Stimulated activated CD4-positive, alpha-beta T cell treated with anti-CD3 and anti-CD28 coated beads, Interleukin-12 subunit alpha, Interleukin-12 subunit beta, amount 100 ng/mL, for 24 hours (primary cell): ENCODE measurements around the gene LYPD5.

Source experiments
- DNase-seq, 2 experiments: peaks; one replicate each; pipeline ENCODE4 v3.0.0-alpha.2; 2020; ENCODE audit warnings: low read depth in 2 of 2

Gene LYPD5

DNA sequence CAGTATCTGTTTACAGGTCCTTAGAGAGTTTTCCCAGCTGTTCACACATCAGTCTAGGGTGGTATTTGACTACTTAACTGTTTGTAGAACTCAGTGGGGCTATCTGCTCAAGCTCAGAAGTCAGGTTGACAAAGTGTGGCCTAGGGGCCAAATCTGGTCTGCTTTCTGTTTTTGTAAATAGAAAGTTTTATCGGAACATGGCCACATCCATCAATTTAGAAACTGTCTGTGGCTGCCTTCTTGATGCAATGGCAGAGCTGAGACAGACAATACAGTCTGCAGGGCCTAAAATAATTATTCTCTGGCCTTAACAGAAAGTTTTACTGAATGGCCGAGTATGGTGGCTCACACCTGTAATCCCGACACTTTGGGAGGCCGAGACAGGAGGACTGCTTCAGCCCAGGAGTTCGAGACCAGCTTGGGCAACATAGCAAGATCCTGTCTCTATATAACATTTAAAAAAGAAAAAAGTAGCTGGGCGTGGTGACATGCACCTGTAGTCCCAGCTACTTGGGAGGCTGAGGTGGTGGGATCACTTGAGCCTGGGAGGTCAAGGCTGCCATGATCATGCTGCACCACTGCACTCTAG lies 49.9 kb downstream of the LYPD5 start:
- no peak for DNase-seq

DNA sequence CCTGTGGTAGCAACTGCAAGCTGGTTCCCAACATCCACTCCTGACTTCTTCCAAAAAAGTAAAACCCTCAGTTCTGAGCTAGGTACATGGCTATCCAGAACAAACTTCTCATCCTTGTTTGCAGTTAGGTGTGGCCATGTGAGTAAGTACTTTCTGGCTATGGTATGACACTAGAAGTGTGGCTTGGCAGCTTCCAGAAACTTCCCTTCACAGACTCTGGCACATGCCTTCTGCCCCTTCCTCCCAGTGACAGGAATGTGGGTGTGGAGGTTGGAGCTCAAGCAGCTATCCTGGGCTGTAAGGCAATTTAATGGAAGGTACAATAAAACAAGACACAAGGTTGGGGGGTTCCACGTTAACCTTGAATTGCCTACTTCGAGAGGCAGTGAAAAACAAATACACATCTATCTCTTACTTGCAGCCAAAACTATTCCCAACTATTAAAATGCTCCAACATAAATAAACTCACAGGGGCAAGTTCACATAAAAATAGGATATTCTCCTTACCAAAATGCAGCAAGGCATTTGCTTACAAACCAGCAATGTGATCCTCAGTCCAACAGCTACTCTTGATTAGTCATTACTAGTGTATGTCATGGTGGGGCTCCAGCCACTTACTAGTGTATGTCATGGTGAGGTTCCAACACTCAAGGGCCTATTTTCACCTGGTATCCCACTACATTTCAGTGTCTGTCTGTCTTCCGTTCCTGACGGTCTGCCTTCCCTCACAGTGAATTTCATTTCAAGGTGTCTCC lies 50.6 kb downstream of the LYPD5 start:
- DNase-seq, result no peak

GRCh38 chr19:43749898-43750297 lies 52.3 kb downstream of the LYPD5 start:
- DNase-seq, result no peak

GRCh38 chr19:43749152-43749551 lies 53.1 kb downstream of the LYPD5 start:
- DNase-seq, result no peak

GRCh38 chr19:43748685-43749084 lies 53.6 kb downstream of the LYPD5 start:
- no peak for DNase-seq

DNA sequence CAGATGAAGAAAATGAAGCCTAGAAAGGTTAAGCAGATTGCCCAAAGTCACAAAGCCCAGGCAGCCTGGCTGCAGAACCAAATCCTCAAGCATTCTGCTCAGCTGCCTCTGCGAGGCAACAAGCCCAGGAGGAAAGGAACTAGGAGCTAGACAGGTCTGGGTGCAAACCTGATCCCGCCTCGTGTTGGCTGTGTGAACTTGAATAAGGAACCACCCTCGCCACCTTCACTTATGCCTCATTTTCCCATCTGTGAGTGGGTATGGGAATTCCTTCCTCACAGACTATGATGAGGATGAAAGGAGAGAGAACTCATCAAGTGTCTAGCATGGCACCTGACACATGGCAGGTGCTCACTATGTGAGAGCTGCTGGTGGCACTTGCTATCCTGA lies 54.0 kb downstream of the LYPD5 start:
- no peak for DNase-seq

- no peak for DNase-seq
These were observed 54.6 kb downstream of the LYPD5 start for GRCh38 chr19:43747557-43748204.
